RWPE2 (cell line): ENCODE measurements around the gene EPB41L3.

Experiments
- ATAC-seq: fragments of 200-7000 bp; cut with Tn5 transposase; 3 replicates; pipeline ENCODE4 v1.9.1; 2021; ENCODE audit warnings: low read depth
- DNase-seq: peaks from one replicate; pipeline ENCODE4 v3.0.0-alpha.2; 2020; ENCODE audit warnings: low spot score
- H3K27ac ChIP-seq: fragments of 450-650 bp; 2 replicates; pipeline ENCODE4 v1.5.1; 2017; ENCODE audit warnings: mild to moderate bottlenecking; ENCODE audit not compliant: poor library complexity, severe bottlenecking
- H3K27me3 ChIP-seq: fragments of 250-450 bp; sonication (Bioruptor Pico); 2 replicates; pipeline ENCODE4 v1.5.1; 2021; ENCODE audit warnings: mild to moderate bottlenecking, moderate library complexity; ENCODE audit not compliant: insufficient read depth, poor library complexity, severe bottlenecking
- H3K36me3 ChIP-seq: fragments of 250-450 bp; sonication (Bioruptor Pico); 2 replicates; pipeline ENCODE4 v1.5.1; 2020; ENCODE audit warnings: low read depth, mild to moderate bottlenecking, moderate library complexity
- H3K4me1 ChIP-seq: fragments of 250-450 bp; sonication (Bioruptor Pico); 2 replicates; pipeline ENCODE4 v1.5.1; 2021; ENCODE audit warnings: mild to moderate bottlenecking, moderate library complexity; ENCODE audit not compliant: insufficient read depth, poor library complexity, severe bottlenecking
- H3K4me3 ChIP-seq: fragments of 250-450 bp; sonication (Bioruptor Pico); 2 replicates; pipeline ENCODE4 v1.5.1; 2021; ENCODE audit warnings: mild to moderate bottlenecking, moderate library complexity; ENCODE audit not compliant: severe bottlenecking
- H3K9me3 ChIP-seq: fragments of 250-450 bp; sonication (Bioruptor Pico); 2 replicates; pipeline ENCODE4 v1.5.1; 2021; ENCODE audit warnings: mild to moderate bottlenecking, moderate library complexity; ENCODE audit not compliant: severe bottlenecking
- CTCF ChIP-seq: fragments of 450-650 bp; IDR thresholded peaks from one replicate; pipeline ENCODE4 v1.5.1; 2017; ENCODE audit warnings: mild to moderate bottlenecking, moderate library complexity; ENCODE audit not compliant: poor library complexity, severe bottlenecking

EPB41L3 gene

DNA sequence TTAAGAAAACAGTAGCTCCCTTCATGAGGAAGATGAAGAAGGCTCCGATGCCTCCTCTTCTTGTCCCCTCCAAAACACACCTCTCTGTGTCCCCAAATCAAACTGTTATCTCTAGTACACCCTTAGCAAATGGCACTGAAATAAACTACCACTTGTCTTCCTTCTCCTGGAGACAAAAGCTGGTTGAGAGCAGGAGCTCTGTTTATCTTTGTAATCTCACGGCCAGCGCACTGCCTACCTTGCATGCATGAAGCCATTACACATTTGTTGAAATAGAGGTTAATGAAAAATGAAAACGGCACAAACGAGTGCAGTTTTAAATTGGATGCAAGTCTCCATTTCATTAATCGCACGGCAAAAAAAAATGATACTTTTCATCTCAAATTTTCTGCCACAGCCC lies 113.7 kb downstream of the EPB41L3 start:
- ATAC-seq (no peak), DNase-seq (no peak)
- Histone ChIP-seq H3K27ac (no peak overlapping the region), H3K36me3 (no peaks in the 10 kb centered on the region), H3K27me3 (no peaks in the 10 kb centered on the region), H3K9me3 (no peaks in the 10 kb centered on the region), H3K4me3 (no peak overlapping the region), H3K4me1 (no peaks in the 10 kb centered on the region)
- TF ChIP-seq CTCF, result no peak

DNA sequence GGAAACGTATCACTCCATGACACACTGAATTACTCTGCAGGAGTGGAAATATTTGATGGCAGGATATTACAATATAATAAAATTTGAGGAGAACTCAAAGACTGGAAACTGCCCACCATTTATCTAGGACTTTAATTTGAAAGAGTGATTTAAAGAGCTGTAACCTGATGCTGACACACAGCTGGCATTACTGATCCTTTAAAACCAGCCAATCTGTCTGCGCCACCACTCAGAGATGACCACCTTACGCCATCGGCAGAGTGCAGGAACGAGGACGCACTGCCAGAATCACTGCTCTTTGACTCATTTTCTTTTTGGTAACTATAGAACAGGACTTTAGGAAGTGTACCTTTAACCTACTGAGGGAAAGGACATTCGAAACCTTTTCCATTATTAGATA lies 114.1 kb downstream of the EPB41L3 start:
- H3K27ac ChIP-seq, result no peak overlapping the region
- H3K9me3 ChIP-seq, result no peaks in the 10 kb centered on the region
- no peaks in the 10 kb centered on the region for H3K4me1 ChIP-seq
- DNase-seq (no peak), ATAC-seq (no peak)
- H3K36me3 ChIP-seq, result no peaks in the 10 kb centered on the region
- no peak overlapping the region for H3K4me3 ChIP-seq
- H3K27me3 ChIP-seq, result no peaks in the 10 kb centered on the region
- no peak for TF ChIP-seq CTCF

DNA sequence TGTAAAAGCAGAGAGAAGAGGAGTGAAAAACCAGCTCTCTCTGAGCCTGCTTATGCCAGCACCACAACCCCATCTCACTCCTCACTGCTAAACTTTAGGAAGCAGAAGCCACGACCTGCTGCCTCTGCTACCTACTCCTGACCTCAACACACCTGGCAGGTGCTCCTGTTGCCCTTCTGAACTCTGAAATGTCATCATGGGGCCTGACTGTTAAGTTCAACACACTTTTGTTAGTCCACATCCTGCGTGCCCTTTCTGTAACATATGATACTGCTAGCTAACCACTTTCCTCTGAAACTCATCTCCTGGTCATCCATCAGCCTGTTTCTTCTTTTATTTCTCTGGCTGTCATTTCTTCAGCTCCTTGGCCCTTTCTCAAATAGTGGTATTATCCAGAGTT lies 118.1 kb downstream of the EPB41L3 start:
- H3K27ac ChIP-seq, result no peak overlapping the region
- DNase-seq (no peak), ATAC-seq (no peak)
- H3K4me1 ChIP-seq, result no peaks in the 10 kb centered on the region
- no peak for TF ChIP-seq CTCF
- no peak overlapping the region for H3K4me3 ChIP-seq
- H3K36me3 ChIP-seq, result no peaks in the 10 kb centered on the region
- H3K27me3 ChIP-seq, result peaks cover 7% of the 10 kb centered on the region
- H3K9me3 ChIP-seq, result no peaks in the 10 kb centered on the region

DNA sequence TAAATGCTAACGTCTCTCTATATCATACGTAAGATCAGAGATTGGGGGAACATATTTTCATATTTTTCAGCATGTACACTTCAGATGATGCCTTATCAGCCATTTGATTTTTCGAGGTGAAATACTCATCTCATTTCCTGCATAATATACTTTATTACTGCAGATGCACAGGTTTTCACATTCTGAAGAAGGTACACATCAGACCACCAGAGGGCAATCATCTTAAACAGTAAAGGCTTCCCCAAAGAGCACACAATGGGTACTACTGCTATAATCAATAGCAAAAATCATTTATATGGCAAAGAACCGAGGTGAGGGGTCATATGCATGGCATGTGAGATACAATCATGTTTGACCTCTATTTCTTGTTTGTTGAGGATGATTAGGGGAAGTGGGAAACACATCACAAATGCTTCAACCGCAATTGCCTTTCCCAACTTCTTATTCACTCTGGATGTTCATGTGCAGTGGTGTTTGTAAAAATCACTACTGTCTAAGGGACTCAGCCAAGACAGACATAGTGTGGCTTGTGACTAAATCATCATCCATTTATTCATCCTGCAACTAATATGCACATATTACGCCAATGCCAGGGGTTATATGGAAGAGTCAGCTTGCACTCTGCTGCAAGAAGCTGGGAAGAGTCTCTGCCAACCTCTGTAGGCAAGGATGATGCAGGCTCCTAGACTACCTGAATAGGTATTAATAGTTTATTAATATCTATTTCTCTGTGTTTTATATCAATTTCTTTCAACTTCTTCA lies 118.7 kb downstream of the EPB41L3 start:
- Histone ChIP-seq H3K4me3 (no peak overlapping the region), H3K9me3 (no peaks in the 10 kb centered on the region), H3K4me1 (no peaks in the 10 kb centered on the region), H3K36me3 (no peaks in the 10 kb centered on the region), H3K27me3 (peaks cover 11% of the 10 kb centered on the region), H3K27ac (no peak overlapping the region)
- DNase-seq (no peak), ATAC-seq (peak; percentile 41; the same call in 1 of the 3 replicates)
- TF ChIP-seq CTCF, result peak; percentile 68

DNA sequence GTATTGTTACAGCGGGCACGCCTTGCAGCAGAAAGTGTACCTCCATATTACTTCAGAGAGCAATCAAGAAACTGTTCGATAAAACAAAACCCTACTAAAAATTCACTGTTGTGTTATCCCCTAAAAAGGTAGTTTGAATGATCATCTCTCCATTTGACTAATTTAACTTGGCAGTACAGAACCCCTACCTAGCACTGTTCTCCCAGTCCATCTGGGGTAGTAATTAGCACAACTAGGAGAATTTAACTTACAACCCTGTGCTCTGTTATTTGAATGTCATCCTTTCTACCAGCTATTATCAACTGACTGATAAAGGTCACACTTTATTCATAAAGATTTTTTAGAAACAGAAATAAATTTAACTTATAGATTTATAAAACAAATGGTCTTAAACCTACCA lies 121.2 kb downstream of the EPB41L3 start:
- TF ChIP-seq CTCF, result no peak

More for the DNA sequence above, 121.2 kb downstream of the EPB41L3 start:
- Histone ChIP-seq H3K4me1 (no peaks in the 10 kb centered on the region), H3K4me3 (no peak overlapping the region), H3K27me3 (peaks cover 14% of the 10 kb centered on the region), H3K36me3 (no peaks in the 10 kb centered on the region), H3K27ac (no peak overlapping the region), H3K9me3 (no peaks in the 10 kb centered on the region)
- no peak for ATAC-seq
- no peak for DNase-seq
